Right ventricle myocardium superior (tissue), 1 donor: ENCODE data around the gene PLXNB2. TPM values are rescaled to one million over a fixed set of nuclear protein-coding genes. Genes with fewer than 3 reads are reported as not detected.

ENCODE experiments used
- ATAC-seq: fragments of 200-7000 bp; cut with Tn5 transposase; one replicate; pipeline ENCODE4 v1.9.1; 2020; ENCODE audit warnings: mild to moderate bottlenecking; ENCODE audit not compliant: poor library complexity
- DNase-seq: peaks from one replicate; pipeline ENCODE4 v3.0.0-alpha.2; 2020
- intact Hi-C: fragments of 100-400 bp; cut with DNase I; formaldehyde crosslinking; loops from one replicate; pipeline ENCODE4 v1.11.2; 2022
- total RNA-seq: library from RNA; stranded (reverse); fragmentation: NEBNext Ultra II Directional; extraction: Animal tissue kit (Norgen Biotek cat#: 25700); gene quantifications from one replicate; pipeline ENCODE4 v1.2.1, GENCODE V29; 2021
- donor health status: DM: no; HTN: yes; CAD: no; lungs with severe emphysema.

PLXNB2 gene
- total RNA-seq, 1 donor from 2014 or later = 68.3 TPM

DNA sequence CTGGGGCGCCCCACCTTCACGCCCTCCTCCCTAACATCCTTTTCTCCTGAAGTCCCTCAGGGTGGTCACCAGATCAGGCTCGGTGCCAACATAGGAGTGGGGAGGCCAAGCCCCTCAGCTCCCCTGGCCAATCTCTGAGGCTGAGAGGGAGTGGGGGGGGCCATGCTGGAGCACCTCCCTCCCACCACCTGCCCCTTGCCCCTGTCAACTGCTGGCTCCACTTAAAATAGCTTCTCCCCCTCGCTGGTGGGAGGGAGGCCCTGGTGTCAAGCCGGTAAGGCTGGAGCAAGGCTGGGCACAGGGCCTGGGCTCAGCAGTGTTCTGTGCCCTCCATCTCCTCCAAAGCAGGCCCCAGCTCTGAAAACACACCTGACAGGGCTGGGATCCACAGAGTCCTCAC lies 4.9 kb downstream of the PLXNB2 start:
- ATAC-seq (peak; percentile 34), DNase-seq (peak; percentile 63)
- intact Hi-C loops = no loop called here

DNA sequence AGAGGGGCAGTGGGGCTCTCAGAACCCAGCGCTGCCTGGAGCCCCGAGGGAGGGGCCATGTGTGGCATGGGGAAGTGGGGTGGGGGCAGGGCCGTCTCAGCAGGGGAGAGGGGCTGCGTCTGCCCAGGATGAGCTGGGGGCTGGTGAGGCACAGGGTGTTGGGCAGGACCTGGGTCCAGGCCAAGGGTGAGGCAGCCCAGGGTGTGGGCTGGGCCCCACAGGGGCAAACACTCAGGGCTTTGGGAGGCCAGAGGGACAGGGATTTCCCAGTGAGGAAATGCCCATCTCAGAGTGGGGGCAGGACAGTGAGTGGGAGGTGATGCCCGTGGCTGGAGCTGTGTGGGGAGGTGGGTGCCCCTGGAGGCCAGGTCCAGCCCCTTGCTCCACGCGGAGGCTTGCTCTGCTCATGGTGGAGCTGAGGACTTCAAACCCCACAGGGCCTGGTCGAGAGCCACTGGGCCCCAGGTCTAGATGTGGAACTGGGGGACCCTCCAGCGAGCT lies 5.4 kb downstream of the PLXNB2 start:
- DNase-seq (peak; percentile 66), ATAC-seq (peak; percentile 5)
- intact Hi-C loops = no loop called here

DNA sequence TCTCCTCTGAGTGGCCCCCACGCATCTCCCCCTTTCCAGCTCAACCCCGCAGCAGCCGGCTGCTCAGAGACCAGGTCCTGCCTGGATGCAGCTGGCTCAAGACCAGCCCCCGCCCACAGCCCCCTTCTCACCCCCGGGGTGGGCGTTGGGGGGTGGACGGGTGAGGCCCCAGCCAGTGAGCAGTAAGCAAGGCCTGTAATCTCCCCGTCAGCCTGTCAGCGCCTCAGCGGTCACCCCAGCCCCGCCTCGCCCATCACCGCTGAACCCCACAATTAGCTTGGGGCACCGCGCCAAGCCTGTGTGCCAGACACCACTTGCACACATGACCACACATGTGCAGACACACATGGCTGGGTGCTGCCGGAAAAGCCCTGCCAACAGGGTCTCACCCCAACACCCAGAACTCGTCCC lies 5.9 kb downstream of the PLXNB2 start:
- intact Hi-C loops = no loop called here
- ATAC-seq = no peak
- DNase-seq = no peak

DNA sequence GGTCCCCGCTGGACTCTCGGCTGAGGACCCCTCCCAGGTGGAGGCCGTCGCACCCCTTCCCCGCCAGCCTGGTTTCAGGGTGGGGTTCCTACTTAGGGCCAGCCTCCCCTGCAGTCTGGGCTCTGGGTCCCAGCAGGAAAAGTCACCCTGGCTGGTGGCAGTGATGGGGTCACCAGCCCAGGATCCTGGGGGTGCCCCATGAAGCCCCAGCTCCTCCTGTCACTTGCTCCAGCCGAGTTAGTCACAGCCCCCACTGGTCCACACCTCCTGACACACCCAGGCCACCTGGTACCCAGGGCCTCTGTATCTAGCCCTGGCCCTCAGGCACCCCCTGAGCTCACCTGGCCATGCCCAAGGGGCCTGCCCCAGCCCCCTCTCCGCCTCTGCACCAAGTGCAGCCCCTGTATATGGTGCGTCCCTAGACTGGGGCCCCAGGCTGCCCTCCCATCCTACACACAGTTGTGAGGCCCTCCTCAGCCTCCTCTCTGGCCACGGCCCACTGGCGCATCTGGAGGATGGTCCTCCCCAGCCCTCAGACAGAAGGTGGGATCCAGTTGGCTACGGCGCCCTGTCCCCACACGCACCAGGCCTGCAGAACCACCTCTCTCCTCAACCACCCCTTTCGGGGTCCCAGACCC lies 6.7 kb downstream of the PLXNB2 start:
- ATAC-seq (no peak), DNase-seq (no peak)
- intact Hi-C loops = no loop called here

DNA sequence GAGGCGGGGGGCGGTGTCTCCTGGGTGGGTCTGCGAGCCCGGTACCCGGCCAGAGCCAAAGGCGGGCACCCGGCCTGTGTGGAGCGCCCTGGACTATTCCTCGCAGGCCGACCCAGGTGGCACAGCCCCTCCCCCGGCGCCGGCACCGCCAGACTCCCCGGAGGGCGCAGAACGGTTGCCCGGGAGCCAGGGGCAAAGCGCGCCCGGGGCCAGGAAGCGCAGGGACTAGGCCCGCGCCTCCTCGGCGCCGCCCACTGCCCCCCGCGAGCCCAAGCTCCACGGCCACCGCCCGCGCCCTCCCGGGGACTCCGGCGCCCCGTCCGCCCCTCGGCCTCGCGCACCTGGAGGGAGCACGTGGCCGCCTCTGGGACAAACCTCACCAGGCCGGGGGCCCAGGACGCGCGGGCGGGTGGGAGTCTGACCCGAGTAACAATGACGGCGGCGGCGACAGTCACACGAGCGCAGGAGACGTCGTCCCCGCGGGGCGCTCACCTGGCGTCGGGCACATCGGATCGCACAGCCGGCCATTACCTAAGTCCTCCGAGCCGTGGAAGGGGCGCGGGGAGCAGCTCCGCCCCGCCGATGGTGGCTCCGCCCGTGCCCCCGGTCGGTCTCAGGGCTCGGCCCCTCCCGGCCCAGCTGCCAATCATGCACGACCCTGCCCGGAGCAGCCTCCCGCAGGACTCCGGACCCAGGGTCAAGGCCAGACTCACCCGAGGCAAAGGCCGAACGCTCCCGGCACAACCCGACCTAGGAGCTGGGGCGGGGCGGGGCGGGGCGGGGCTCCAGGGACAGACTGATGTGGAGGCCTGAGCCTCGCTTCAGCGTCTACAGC lies 7.4 kb downstream of the PLXNB2 start:
- DNase-seq (no peak), ATAC-seq (no peak)
- intact Hi-C loops = no loop called here

DNA sequence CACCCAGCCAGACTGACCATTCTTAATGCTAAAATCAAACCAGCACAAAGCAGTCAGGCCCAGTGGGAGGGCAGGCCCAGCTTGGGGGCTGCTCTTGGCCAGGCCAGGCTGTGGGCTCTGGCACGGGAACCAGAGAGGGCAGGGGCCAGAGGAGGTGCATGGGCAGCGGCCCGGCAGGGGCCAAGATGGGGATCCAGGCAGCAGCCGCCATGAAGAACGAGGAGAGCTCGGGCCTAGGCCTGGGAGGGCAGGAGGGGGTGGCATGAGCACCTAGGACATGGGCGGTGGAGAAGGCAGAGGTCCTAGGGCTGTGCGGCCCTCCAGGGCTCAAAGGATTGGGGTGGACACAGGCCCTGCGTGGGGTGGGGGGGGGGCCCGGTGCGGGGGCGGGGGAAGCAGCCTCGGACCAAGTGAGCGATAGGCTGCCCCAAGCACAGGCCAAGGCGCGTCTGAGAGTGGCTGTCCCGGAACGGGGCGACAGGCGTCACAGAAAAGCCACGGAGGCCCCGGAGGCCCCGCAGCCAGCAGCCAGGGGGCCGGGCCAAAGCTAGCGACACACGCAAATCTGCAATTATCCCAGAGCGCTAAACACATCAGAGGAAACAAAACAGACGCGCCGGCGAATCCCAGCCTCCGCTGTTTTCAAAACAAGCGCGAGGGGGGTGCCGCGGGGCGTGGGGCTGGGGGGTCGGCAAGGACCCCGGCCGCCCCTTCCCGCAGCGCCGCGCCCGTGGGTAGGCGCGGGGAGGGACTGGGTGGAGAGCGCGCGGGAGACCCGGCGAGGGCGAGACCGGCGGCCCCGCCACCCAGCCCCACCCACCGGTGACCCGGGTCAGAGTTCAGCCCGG lies 8.3 kb downstream of the PLXNB2 start:
- intact Hi-C loops = no loop called here
- DNase-seq = no peak
- no peak for ATAC-seq

DNA sequence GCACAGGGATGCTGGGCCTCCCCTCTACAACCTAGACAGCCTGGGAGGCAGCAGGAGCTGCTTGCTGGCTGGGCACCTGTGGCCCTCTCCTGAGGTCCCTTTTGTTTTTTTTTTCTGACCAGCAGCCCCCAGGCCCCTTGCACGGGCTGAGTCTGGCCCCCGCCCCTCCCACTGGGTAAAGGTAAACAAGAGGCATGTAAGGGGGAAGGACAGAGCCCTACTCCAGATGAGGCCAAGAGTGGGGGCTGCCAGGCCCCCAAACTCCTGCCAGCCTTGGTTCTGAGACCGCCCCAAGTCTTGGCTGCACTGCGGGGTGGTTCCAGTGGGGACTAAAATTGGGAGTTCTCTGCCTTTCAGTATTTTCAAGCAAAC lies 9.2 kb downstream of the PLXNB2 start:
- DNase-seq = no peak
- ATAC-seq = no peak
- intact Hi-C loops = no loop called here

DNA sequence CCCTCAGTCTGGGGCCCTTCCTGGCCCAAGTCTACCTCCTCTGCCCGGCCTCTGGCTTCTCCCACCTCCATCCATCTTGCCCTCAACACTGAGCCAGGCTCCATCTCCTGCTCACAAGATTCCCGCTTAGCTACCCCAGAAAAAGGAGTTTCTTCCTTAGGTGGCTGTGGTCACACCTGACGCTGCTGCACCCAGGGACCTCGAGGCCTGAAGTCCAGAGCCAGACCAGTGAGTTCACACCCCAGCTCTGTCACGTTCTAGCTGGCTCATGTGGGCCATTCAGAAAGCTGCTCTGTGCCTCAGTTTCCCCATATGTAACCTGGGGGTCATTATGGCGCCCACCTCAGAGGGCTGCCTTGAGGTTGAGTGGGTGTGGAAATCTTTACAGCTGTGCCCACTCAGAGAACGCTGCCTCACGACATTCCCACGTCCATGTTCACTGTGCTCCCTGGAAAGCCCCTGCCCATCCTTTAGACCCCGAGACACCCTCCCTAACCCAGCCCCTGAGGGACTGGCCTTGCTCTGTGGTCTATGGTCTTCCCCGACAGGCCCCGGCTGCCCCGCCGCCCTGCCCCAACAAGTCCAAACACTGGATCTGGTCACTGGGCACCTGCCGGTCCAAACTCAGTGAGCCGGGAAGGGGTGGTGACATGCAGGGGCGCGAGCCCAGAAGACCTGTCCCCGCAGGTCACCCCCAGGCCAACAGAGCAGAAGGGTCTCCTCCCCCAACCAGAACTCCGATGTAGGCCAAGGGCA lies 9.8 kb downstream of the PLXNB2 start:
- DNase-seq (no peak), ATAC-seq (no peak)
- intact Hi-C loops = no loop called here

DNA sequence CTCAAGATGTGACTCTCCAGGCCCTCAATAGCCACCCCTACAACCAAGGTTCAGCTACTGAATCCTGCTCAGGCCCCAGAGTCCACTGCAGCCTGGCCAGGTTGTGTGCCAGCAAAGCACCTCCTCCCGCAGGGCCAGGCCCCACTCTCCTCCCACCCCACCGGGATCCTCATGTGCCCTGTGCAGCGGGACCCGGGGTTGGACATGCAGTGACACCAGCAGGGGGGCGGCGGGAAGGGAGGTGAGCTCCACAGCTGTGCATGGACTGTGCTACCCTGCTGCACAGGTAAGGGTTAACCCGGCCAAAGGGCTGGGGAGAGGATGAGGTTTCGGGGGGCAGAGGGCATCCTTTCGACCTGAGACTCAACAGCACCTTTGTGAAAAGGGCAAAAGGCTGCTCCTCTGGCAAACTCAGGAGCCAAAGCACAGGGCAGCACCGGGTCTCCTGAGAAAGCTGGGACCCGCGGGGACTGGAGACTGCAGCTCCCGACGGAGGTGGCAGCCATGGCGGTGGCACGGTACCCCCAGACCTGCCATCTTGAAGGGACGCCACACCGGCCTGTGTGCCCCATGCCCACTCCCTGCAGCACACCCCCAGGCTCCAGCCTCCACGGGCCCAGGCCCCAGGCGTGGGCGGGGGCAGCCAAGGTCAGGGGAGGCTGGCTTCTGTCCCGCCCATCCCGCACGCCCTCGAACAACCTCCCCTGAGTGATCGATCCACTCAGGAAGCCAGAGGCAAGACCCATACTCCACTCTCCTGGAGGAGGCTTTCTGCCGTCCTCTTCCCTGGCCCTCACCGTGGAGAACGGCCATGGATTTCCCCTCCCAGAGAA lies 10.6 kb downstream of the PLXNB2 start:
- DNase-seq = peak; percentile 64
- intact Hi-C loops = no loop called here
- peak; percentile 18 for ATAC-seq

DNA sequence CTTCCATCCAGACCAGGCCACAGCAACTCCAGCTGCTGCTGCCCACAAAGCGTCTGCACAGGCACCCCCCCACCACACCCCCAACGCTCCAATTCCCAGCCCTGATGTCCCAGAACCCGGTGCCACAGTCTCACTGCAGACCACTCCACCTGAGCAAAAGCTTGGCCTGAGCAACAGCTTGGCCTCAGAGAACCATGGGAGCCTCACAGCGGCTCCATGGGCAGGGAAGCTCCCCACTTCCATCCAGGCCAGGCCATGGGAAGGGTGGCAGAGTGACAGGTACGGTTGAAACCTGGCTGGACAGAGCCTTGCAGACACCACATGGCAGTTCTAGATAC lies 13.2 kb downstream of the PLXNB2 start:
- ATAC-seq (no peak), DNase-seq (no peak)
- intact Hi-C loops = no loop called here

DNA sequence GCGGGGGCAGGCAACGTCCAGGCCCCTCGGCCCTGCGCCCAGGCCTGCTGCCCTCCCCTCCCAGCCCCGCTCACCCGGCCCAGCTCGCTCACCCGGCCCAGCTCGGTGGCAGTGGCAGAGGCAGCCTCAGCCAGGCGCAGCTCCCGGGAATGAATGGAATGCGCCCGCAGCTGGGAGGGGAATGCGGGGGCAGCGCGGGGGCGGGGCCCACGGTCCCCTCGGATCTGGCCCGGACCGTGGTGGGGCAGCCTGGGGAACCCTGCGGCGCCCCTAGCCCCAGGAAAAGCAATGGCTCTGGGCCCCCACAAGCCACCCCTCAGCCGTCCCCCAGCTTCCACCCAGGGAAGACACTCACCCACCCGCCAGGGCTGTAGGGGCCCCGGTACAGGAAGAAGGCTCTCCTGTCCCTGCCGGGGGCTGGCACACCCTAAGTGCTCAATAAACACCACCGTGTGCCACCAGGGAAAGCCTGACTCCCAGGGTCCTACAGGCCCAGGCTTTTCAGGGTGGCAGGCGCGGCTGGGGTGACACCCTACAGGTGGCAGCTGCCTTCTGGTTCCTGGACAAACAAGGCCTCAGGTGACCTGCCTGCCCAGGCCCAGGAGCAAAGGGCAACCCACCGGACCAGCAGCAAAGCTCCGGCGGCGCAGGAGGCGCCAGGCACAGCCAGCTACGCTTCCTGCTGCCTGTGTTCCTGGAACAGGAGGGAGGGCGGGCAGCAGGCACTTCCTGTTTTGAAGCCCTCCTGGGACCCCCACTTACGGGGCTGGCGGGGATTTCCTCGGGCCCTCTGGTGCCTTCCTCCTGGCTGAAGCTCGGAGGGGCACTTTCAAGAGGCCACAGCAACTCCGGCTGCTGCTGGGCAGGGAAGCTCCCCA lies 13.8 kb downstream of the PLXNB2 start:
- ATAC-seq (peak; percentile 89), DNase-seq (peak; percentile 70)
- intact Hi-C loops = no loop called here

DNA sequence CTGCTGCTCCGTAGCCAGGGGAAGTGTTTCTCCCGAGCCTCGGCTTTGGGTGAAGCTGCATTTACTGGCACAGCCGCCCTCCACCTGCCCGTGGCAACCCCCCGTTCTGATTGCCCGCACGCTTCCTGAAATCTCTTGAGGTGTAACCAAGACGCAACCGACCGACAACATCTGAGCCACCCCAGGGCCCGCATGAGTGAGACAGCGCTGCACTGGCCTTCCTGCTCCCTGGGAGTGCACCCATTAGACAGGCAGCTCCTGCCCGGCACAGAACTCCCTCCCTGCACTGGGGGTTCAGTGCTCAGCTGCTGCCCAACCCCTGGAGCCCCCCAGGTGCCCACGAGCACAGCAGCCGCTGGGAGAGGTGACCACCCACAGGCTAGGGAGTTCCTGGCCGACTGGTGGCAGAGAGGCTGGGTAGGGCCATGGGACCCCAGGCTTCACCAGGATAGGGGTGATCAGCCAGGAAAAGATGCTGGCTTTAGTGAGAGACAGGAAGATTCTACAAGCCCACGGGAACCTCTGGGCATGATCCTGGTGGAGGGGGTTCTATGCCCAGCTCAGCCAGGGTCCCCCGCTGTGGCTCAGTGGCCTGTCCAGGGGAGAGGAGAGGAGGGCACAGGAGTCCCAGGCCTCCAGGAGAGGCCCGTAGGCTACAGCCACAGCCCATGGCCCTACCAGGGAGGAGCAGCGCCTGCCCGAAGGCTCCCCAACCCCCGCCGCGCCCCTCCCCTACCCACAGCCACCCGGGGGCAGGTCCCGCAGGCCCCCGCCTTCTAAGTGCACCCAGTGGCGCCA lies 14.6 kb downstream of the PLXNB2 start:
- intact Hi-C loops = no loop called here
- ATAC-seq = no peak

DNA sequence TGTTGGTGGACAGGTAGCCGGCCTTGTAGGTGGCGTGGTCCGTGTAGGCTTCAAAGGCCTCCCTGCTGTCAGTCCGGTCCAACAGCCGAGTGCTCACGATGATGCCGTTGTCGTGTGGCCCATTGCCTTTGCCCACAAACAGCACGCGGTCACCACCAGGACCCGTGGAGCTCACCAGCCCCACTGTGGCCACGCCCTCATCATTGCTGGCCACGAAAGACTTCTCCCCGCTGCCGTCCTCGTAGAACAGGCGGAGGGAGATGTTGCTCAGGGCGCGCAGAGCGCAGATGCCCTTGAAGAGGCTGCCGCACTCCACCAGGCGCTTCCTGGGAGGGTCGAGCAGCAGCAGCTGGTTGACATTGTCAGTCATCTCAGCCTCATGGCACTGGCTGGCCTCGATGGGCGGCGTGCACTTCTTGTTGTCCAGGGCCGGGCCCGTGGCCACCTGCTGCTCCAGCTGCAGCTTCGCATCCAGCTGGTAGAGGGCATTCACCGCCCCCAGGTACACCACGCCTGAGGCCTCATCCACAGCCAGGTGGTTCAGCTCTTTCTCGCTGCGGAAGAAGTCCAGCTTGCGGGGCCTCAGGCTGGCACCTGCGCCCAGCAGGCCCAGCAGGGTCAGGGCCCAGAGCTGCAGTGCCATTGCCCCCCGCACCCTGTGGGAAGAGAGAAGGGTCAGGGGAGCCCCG lies 17.4 kb downstream of the PLXNB2 start:
- DNase-seq (no peak), ATAC-seq (no peak)
- intact Hi-C loops = no loop called here

More for the DNA sequence above, 14.6 kb downstream of the PLXNB2 start:
- DNase-seq = peak; percentile 85

DNA sequence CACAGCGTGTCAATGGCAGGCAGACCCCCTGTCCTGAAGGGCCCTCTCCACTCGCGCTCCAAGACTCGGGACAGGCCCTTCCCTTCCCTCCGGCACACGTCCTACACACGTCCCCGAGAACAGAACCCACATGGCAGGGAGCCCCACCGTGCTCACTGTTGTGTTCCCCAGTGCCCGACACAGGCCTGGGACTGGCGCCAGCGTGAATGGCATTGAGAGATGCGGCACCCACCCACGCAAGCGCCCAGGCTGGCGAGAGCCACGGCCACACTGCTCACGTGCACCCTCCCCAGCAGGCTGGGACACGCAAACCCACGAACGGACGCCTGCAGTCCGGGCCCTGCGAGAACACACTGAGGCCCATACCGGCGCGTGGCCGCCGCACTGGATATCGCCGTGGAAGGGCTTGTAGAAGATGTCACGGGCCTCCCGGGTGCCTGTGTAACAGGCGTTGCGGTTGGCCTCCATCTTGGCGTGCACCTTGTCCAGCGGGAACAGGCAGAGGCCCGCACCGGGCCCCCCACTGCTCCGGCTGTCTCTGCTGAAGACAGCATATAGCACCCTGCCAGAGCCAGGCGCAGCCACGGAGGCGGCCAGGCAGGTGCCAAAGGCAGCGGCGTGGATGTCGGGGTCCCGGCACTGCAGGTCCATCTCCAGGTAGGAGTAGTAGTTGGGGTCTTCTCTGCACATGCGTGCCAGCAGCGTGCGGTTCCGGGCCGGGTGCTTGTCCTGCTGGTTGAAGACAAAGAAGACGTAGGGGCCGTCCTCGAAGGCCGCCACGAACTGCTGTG lies 18.1 kb downstream of the PLXNB2 start:
- ATAC-seq (no peak), DNase-seq (no peak)
- intact Hi-C loops = no loop called here

DNA sequence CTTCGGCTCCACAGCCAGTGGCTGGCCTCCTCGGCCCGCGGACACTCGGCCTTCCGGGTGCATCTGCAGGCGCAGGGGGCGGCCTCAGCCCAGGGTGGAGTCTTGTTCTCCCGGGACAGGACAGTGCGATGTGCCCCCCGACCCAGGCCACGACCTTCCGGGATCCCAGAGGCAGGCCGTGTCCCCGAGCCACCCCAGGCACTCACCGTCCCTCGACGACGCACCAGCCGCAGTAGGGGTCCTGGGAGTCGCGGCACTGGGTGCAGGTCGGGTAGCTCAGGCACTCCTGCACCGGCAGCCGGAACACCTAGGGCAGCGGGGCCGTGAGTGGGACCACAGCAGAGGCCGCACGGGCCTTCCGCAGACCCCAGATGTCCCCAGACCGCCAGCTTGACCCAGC lies 19.7 kb downstream of the PLXNB2 start:
- intact Hi-C loops = no loop called here
- DNase-seq (no peak), ATAC-seq (no peak)
